ENCODE results near the gene TMEM127. TPM values are rescaled to one million over a fixed set of nuclear protein-coding genes. Genes with fewer than 3 reads are reported as not detected.
"Not testable (repeated sequence)": the region's sequence is repeated elsewhere in the genome, so short reads cannot be mapped to it uniquely, and the experiment has no call there.

TMEM127 gene
- total RNA-seq, 1 donor from 2014 or later, result 54.9 TPM

- no peak for DNase-seq (ENCODE audit: low read depth)
- TF ChIP-seq, protein P1, sequence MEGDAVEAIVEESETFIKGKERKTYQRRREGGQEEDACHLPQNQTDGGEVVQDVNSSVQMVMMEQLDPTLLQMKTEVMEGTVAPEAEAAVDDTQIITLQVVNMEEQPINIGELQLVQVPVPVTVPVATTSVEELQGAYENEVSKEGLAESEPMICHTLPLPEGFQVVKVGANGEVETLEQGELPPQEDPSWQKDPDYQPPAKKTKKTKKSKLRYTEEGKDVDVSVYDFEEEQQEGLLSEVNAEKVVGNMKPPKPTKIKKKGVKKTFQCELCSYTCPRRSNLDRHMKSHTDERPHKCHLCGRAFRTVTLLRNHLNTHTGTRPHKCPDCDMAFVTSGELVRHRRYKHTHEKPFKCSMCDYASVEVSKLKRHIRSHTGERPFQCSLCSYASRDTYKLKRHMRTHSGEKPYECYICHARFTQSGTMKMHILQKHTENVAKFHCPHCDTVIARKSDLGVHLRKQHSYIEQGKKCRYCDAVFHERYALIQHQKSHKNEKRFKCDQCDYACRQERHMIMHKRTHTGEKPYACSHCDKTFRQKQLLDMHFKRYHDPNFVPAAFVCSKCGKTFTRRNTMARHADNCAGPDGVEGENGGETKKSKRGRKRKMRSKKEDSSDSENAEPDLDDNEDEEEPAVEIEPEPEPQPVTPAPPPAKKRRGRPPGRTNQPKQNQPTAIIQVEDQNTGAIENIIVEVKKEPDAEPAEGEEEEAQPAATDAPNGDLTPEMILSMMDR (IDR thresholded peaks at IDR 0.05; ENCODE audit: insufficient read depth, low read length, poor library complexity, severe bottlenecking), result no peak
- Histone ChIP-seq H3K36me3 (ENCODE audit: control insufficient read depth, insufficient read depth, low read length) (no peaks in the 10 kb centered on the region), H3K4me3 (ENCODE audit: low read depth, low read length) (no peak overlapping the region), H3K27me3 (ENCODE audit: control insufficient read depth, insufficient read depth, low read length) (no peaks in the 10 kb centered on the region)
These were observed 27.5 kb downstream of the TMEM127 start for GRCh38 chr2:96238266-96238665.

DNA sequence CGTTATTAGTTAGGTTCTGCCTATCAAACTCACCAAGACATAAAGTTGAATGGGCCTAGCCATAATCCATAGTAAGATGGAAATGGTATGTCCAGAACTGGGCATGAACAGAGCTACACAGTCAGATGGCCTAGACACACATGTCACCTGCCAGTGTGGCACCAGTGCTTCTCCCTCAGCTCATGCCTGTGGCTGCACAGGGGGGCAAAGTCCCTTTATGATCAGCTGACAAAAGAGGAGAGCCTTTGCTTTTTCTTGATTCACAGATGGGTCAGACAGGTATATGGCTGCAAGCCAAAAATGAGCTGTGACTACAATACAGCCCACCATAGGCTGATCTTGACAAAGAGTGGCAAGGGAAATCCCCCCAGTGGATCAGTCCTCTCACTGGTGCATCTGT is 28.9 kb downstream of the TMEM127 start:
- H3K36me3 ChIP-seq (ENCODE audit: control insufficient read depth, insufficient read depth, low read length), result no peaks in the 10 kb centered on the region
- TF ChIP-seq, protein P1 (IDR thresholded peaks at IDR 0.05; ENCODE audit: insufficient read depth, low read length, poor library complexity, severe bottlenecking), result no peak
- no peak overlapping the region for H3K4me3 ChIP-seq (ENCODE audit: low read depth, low read length)
- no peak for DNase-seq (ENCODE audit: low read depth)
- no peaks in the 10 kb centered on the region for H3K27me3 ChIP-seq (ENCODE audit: control insufficient read depth, insufficient read depth, low read length)

GRCh38 chr2:96233880-96234316 is 31.9 kb downstream of the TMEM127 start:
- DNase-seq (ENCODE audit: low read depth), result no peak
- TF ChIP-seq, protein P1 (IDR thresholded peaks at IDR 0.05; ENCODE audit: insufficient read depth, low read length, poor library complexity, severe bottlenecking), result no peak
- H3K4me3 ChIP-seq (ENCODE audit: low read depth, low read length), result no peak overlapping the region
- H3K36me3 ChIP-seq (ENCODE audit: control insufficient read depth, insufficient read depth, low read length), result no peaks in the 10 kb centered on the region
- no peaks in the 10 kb centered on the region for H3K27me3 ChIP-seq (ENCODE audit: control insufficient read depth, insufficient read depth, low read length)

- no peaks in the 10 kb centered on the region for H3K27me3 ChIP-seq (ENCODE audit: control insufficient read depth, insufficient read depth, low read length)
- H3K36me3 ChIP-seq (ENCODE audit: control insufficient read depth, insufficient read depth, low read length), result no peaks in the 10 kb centered on the region
- no peak overlapping the region for H3K4me3 ChIP-seq (ENCODE audit: low read depth, low read length)
- TF ChIP-seq, protein P1 (IDR thresholded peaks at IDR 0.05; ENCODE audit: insufficient read depth, low read length, poor library complexity, severe bottlenecking), result no peak
- no peak for DNase-seq (ENCODE audit: low read depth)
These were observed 32.4 kb downstream of the TMEM127 start for GRCh38 chr2:96233436-96233835.

GRCh38 chr2:96231316-96231715 is 34.5 kb downstream of the TMEM127 start:
- Histone ChIP-seq H3K36me3 (ENCODE audit: control insufficient read depth, insufficient read depth, low read length) (no peaks in the 10 kb centered on the region), H3K4me3 (ENCODE audit: low read depth, low read length) (no peak overlapping the region), H3K27me3 (ENCODE audit: control insufficient read depth, insufficient read depth, low read length) (no peaks in the 10 kb centered on the region)
- no peak for DNase-seq (ENCODE audit: low read depth)
- TF ChIP-seq, protein P1 (IDR thresholded peaks at IDR 0.05; ENCODE audit: insufficient read depth, low read length, poor library complexity, severe bottlenecking), result no peak

- TF ChIP-seq, protein P1 (IDR thresholded peaks at IDR 0.05; ENCODE audit: insufficient read depth, low read length, poor library complexity, severe bottlenecking), result no peak
- Histone ChIP-seq H3K36me3 (ENCODE audit: control insufficient read depth, insufficient read depth, low read length) (no peaks in the 10 kb centered on the region), H3K4me3 (ENCODE audit: low read depth, low read length) (no peak overlapping the region), H3K27me3 (ENCODE audit: control insufficient read depth, insufficient read depth, low read length) (no peaks in the 10 kb centered on the region)
- no peak for DNase-seq (ENCODE audit: low read depth)
These were observed 40.7 kb downstream of the TMEM127 start for GRCh38 chr2:96225016-96225533.

GRCh38 chr2:96221106-96221505 is 44.7 kb downstream of the TMEM127 start:
- not testable (repeated sequence) for H3K27me3 ChIP-seq (ENCODE audit: control insufficient read depth, insufficient read depth, low read length); H3K36me3 ChIP-seq (ENCODE audit: control insufficient read depth, insufficient read depth, low read length); DNase-seq (ENCODE audit: low read depth); H3K4me3 ChIP-seq (ENCODE audit: low read depth, low read length)

DNA sequence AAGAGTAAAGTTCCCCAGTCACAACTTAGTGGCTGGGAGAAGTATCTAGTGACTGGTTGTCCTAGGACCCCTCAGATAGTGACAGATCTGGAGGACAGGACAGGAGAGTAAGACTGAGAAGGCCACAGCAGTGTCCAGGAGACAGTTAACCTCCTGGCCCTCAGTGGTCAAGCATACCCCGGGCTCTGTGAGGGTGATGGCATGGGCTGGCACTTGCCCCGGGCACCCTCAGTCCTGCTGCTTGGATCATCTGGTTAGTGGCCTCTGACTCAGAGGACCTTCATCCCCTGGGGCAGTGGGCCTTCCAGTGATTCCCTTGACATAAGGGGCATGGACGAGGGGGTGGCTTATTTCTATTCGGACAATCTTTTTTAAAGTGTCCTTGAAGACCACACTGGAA is 45.8 kb downstream of the TMEM127 start:
- H3K36me3 ChIP-seq (ENCODE audit: control insufficient read depth, insufficient read depth, low read length); H3K27me3 ChIP-seq (ENCODE audit: control insufficient read depth, insufficient read depth, low read length); H3K4me3 ChIP-seq (ENCODE audit: low read depth, low read length); DNase-seq (ENCODE audit: low read depth): not testable (repeated sequence)

All from kidney epithelial cell (primary cell).